Suprapubic skin (tissue), 3 donors: ENCODE results near the gene HAUS7.

Experiments
- CTCF ChIP-seq, 2 donors: fragments of 200-600 bp in 1 of 2; fragments of 450-650 bp in 1 of 2; sonication (generic) in 1 of 2; IDR thresholded peaks; one replicate each; pipeline ENCODE4 v1.5.1; 2016 to 2019; ENCODE audit warnings: antibody characterized with exemption in 2 of 2, mild to moderate bottlenecking in 1 of 2, moderate library complexity in 1 of 2
- POLR2AphosphoS5 ChIP-seq, 3 donors: sonication (generic); formaldehyde crosslinking; IDR thresholded peaks; one replicate each; pipeline ENCODE4 v1.6.1; 2017; ENCODE audit warnings: antibody characterized with exemption in 3 of 3

GRCh38 chrX:153410888-153411254 is 59.5 kb downstream of the HAUS7 start:
- TF ChIP-seq CTCF (IDR thresholded peaks at IDR 0.05): no peak
- TF ChIP-seq POLR2AphosphoS5 (IDR thresholded peaks at IDR 0.05): no peak
